Loucy (cell line): Measurements from ENCODE around the gene PARP1.

Source experiments
- EZH2phosphoT487 ChIP-seq: fragments of 200-600 bp; IDR thresholded peaks from 2 replicates; pipeline ENCODE4 v1.6.1; 2018; ENCODE audit warnings: antibody characterized with exemption, mild to moderate bottlenecking, moderate library complexity, borderline replicate concordance
- TF ChIP-seq, protein P1 (sequence below): fragments of 200-600 bp; sonication (generic); conservative IDR thresholded peaks from 2 replicates; pipeline ENCODE4 v1.5.1; 2014; ENCODE audit warnings: mild to moderate bottlenecking, antibody characterized with exemption, low read length

- TF ChIP-seq, protein P1, sequence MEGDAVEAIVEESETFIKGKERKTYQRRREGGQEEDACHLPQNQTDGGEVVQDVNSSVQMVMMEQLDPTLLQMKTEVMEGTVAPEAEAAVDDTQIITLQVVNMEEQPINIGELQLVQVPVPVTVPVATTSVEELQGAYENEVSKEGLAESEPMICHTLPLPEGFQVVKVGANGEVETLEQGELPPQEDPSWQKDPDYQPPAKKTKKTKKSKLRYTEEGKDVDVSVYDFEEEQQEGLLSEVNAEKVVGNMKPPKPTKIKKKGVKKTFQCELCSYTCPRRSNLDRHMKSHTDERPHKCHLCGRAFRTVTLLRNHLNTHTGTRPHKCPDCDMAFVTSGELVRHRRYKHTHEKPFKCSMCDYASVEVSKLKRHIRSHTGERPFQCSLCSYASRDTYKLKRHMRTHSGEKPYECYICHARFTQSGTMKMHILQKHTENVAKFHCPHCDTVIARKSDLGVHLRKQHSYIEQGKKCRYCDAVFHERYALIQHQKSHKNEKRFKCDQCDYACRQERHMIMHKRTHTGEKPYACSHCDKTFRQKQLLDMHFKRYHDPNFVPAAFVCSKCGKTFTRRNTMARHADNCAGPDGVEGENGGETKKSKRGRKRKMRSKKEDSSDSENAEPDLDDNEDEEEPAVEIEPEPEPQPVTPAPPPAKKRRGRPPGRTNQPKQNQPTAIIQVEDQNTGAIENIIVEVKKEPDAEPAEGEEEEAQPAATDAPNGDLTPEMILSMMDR = no peak
- no peak for TF ChIP-seq EZH2phosphoT487
These were observed 52.0 kb downstream of the PARP1 start for GRCh38 chr1:226355669-226356551.
